Measurements from ENCODE around the gene ZBED6.

DNA sequence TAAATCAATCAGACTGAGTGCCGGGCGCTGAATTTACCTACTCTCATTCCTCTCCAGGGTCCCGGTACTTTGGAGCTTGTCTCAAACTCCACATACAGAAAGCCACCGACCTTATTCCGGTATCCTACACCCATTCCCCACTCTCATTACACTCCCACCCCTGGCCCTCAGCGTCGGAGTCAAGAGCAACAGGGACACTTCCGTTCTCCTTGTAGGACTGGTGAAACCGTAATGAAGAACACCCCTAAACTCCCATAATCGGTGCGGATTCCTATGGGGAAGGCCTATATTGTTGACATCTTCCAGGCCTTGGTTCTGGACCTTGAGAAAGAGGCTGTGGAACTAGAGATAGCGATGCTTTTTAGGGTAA is 798 bp downstream of the ZBED6 start:
- TF ChIP-seq TOX (CRISPR knock-in tag; IDR thresholded peaks at IDR 0.05; ENCODE audit: borderline replicate concordance), result no peak
- TF ChIP-seq PPARA (CRISPR knock-in tag; IDR thresholded peaks at IDR 0.05; ENCODE audit: borderline replicate concordance), result no peak
- no peak for TF ChIP-seq ZNF565 (CRISPR knock-in tag; conservative IDR thresholded peaks at IDR 0.05; ENCODE audit: low read depth)
- no peak for TF ChIP-seq ZFP30 (CRISPR knock-in tag; IDR thresholded peaks at IDR 0.05)
- TF ChIP-seq, protein P1, sequence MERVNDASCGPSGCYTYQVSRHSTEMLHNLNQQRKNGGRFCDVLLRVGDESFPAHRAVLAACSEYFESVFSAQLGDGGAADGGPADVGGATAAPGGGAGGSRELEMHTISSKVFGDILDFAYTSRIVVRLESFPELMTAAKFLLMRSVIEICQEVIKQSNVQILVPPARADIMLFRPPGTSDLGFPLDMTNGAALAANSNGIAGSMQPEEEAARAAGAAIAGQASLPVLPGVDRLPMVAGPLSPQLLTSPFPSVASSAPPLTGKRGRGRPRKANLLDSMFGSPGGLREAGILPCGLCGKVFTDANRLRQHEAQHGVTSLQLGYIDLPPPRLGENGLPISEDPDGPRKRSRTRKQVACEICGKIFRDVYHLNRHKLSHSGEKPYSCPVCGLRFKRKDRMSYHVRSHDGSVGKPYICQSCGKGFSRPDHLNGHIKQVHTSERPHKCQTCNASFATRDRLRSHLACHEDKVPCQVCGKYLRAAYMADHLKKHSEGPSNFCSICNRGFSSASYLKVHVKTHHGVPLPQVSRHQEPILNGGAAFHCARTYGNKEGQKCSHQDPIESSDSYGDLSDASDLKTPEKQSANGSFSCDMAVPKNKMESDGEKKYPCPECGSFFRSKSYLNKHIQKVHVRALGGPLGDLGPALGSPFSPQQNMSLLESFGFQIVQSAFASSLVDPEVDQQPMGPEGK (CRISPR knock-in tag; IDR thresholded peaks at IDR 0.05; ENCODE audit: borderline replicate concordance), result no peak
